Right lung (tissue), 5 donors: ENCODE measurements around the gene TNFAIP8L3. TPM values are rescaled to one million over a fixed set of nuclear protein-coding genes. Genes with fewer than 3 reads are reported as not detected.
A peak's percentile ranks its signal among the peaks of the same experiment; 100 is the strongest.
"Not testable (repeated sequence)": the region's sequence is repeated elsewhere in the genome, so short reads cannot be mapped to it uniquely, and the experiment has no call there.

Experiments
- DNase-seq, 2 donors: peaks; one replicate each; pipeline ENCODE4 v3.0.0-alpha.2; 2013
- polyA plus RNA-seq, 5 donors: library from polyadenylated mRNA; unstranded; fragments of 120-200 nt; gene quantifications; one replicate each; pipeline versions ENCODE4 v1.2.1 to v1.2.3, GENCODE V29; 2013; ENCODE audit warnings: inconsistent platforms in 1 of 5, low replicate concordance in 1 of 5; ENCODE audit not compliant: insufficient read length in 5 of 5, insufficient read depth in 1 of 5

The TNFAIP8L3 gene
- polyA plus RNA-seq, 5 donors, result 3.0 to 4.5 (median 4.3) TPM

DNA sequence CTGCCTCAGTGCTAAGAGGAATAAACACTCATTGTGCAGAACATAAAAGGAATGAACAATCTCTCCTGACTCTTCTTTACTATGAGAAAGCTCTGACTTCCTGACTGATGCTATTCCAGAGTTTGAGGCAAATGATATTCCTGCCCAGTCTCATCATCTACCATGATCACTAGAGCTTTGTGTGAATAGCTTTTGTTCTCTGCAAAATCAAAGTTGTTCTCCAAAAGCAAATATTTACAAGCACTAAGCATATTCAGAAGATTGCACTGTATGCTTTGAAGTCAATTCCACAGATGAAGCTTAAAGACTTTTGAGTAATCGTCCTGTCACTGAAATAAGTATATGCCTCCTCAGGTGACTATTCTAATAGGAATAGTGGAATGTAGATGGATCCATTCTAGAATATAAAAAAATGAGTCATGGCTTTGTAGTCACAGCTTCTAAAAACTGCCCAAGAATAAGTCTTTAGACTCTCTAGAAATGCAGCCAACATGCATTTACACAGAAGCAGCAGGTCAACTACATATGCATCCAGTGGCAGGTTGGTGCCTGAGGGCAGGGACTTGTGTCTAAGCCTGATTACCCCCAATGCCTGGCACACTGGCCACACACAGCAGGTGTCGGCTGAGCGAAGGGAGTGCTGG is 34.6 kb downstream of the TNFAIP8L3 start:
- DNase-seq, result no peak

DNA sequence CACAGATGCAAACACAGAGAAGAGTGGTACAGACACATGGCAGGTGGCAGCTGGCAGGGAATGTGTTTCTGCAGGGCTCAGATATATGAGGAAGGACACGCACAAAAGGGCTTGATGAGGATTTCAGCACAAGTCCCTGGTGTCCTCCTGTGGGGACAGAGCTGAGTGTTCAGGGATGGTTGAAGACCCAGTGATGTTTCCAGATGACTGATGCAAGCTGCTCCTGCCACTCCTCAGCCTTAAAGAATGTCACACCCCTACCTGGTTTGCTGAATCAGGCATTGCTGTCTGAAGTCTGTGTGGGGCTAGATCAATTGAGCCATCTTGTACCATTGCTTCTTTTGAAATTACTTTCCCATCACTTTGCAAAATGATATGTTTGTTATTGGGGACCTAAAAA is 40.2 kb downstream of the TNFAIP8L3 start:
- no peak for DNase-seq

DNA sequence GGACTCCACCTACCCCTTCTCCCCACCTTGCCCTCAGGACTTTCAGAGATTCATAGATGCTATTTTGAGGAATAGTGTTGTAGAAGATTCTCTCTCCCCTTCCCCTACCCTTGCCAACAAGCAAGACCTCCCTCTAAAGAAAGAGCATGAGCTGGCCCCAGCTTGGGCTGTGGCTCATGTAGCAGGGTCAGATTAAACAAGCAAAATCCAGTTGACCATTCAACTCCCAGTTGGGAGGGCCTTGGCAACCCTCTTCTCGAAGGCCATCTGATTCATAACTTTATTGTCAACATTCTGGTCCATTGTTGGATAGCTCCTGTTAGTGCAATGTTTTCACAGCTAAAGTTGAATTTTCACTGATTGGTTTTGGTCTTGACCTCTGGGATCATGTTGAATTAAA is 41.1 kb downstream of the TNFAIP8L3 start:
- no peak for DNase-seq

DNA sequence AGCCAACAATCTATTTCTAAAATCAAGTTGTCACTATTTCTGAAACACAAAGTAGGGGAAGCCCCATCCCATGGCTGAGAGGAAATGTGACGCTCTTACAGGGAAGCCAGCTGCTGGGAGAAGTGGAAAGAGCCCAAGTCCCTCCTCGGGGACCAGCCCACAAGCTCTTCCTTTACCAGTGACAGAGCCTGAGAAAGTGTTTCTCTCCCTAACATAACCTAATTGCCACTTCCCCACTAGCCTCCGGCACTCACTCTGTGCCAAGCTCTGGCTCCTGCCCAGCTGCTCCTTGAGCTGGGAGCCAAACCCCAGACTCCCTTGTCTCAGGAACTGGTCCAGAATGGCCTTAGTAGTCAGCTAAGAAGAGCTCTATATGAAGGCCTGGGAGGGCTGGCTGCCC is 42.9 kb downstream of the TNFAIP8L3 start:
- DNase-seq, result peak in 1 of 2 donors; percentile 40

DNA sequence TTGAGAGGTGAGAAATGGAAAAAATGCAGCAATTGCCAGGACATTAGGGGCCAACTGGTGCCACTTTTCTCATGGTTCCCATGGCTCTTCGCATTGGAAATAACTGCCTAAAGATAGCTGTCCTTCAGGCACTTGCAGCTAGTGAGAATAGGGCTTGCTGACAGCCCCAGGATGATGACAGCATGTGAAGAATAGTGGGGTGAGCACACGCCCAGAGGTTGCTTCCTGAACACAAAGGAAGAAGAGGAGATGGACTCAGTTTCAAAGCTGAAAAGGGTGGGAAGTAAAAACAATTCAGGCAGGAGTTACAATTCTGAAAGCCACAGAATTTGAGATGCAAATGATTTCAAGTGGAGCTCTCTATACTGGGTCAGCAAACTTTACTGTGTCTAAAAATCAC is 45.6 kb downstream of the TNFAIP8L3 start:
- DNase-seq, result no peak

DNA sequence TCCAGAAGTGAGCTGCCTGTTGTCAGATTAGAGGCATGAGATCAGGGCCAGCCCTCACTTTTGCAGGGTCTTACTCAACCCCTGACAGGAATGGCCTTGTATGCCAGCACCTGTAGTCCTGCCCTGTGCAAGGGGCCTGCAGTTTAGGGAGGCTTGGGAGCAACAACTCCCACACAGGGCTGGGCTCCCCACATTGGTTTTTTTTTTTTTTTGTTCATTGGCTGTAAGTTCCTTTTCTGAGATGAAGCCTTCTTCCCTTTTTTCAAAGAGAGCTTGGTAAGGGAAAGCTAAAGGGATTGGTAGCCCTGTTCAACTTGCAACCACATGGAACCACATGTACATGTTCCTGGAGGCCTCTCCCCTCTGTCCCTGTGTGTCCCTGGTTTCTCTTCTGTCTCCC is 46.4 kb downstream of the TNFAIP8L3 start:
- no peak for DNase-seq

DNA sequence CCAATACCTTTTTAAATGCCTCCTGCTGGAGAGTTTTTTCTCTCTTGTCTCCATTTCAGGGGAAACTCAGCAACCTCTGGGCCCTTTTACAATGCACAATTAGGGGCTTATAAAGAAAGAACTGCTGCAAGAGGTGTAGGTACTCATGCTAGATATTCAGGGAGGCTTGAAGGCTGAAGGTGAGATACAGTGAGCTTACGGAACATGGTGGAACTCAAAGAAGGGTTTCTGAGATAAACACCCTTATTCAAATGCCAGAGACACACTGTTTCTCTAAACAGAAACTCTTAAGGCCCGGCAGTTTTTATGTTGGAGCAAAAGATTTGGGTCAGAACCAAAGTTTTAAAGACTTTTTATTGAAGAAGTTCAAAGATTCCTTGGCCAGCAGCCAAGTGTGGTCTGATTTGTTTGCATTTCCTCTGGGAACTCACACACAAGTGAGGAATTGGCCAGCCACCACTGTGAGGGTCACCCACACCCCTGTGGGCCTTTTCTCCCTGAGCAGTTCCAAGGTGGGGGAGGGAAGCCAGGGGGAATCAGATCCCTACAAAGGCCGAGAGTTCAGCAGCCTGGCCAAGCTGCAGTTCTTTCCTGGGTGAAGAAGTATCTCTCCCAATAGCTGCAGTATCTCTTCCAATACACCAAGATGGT is 47.8 kb downstream of the TNFAIP8L3 start:
- peak; percentile 52 to 60 for DNase-seq

DNA sequence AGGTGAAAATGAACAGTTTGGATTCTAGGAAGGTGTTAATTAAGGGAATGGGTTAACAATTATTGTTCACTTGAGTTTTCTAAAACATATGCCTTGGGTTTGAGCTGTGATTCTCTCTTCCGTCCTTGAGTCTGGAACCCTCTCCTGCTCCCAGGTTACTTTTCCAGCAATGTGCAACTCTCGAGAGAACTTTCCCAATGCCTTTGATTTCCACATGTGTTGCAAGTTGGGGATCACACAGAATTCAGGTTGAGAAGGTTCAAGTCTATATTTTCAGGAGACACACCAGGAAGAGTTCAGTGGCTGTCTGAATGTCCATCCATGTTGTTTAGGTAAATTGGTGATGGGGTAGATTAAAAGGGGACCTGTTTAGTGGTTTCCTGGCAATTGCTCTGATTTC is 48.7 kb downstream of the TNFAIP8L3 start:
- no peak for DNase-seq

DNA sequence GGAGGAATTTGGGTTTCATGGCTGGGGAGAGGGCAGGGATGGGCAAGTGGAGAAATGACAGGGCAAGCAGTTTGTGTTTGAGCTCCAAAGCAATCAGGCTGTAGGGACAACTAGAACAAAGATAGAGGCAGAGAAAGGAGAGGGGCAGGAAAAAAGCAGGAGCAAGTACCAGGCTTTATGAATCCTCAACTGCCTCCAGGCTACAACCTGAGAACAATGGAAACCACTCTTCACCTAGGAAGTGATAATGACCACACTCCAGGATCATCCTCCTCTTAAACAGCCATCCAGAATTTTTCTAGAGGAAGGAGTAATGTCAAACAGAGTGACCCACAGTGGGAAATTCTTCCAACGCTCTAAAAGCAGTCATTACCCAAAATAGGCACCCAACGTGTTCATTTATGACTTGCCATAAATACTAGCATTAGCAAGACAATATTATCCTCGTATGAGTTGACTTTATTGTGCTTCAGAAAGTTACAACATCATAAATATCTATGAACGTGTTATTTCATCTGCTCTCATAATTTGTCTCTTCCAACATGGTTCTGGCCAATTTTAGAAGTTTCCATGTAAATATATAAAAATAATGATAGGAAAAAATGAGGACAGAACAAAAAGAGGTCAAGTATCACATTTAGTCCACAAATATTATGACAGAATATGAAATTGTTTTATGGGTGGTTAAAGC is 50.5 kb downstream of the TNFAIP8L3 start:
- DNase-seq, result no peak

DNA sequence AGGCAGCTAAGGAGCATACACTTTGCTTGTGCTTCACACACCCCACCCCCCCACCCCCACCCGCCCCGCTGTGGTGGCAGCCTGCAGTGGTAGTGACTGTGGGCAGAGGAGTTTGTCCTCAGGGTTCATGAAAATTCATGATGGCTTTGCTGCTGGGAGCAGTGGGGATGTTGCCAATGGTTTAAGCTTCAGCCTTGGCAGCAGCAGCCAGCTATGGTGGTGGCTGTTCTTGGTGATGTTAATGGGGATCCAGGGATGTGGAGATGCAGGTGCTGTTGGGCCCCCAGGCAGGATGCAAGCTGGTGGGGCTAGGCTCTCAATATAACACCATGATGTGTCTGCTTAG is 55.8 kb downstream of the TNFAIP8L3 start:
- DNase-seq, result no peak

DNA sequence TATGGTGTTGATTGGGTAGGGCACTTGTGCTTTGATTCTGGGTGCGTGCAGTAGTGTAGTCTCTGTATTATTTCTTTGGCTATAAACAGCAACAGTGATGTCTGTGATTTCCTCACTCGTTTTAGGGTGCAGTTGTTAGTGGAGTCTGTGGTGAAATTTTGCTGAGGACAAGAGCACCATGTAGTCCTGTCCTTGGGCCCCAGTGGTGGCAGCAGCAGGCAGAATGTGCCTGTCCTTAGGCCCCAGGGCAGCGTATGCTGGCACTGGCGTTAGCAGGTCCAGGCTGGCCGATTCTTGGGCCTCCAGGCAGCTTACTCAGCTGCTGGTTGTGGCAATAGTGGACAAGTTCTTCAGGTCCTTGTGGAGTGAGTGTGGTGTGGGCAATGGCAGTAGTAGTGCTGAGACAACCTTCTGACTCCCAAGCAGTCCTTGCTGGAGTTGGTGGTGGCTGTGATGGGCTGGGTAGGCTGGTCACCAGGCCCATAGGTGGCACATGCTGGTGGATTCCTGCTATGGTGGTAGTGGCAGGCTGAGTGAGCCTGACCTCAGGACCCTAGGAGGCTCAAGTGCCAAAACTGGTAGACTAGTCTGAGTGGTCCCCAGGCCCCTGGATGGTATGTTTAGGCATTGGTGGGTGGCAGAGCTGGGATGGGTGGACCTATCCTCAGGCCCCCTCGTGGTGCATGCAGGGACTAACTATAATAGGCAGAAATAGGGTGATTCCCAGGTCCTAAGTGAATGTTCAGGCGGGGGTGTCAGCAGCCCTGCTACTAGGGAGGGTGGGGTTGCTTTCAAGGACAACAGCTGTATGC is 56.3 kb downstream of the TNFAIP8L3 start:
- DNase-seq, result no peak

DNA sequence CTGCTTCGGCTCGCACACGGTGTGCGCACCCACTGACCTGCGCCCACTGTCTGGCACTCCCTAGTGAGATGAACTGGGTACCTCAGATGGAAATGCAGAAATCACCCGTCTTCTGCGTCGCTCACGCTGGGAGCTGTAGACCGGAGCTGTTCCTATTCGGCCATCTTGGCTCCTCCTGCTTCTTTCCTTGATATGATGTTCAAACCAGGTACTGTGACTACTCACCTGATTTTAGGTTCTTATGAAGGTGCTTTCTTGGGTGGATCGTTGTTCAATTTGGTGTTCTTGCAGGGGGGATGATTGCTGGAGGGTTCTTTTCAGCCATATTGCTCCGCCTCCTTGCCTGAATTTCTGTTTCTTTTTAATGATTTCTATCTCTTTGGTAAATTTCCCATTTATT is 57.2 kb downstream of the TNFAIP8L3 start:
- DNase-seq, result not testable (repeated sequence)

DNA sequence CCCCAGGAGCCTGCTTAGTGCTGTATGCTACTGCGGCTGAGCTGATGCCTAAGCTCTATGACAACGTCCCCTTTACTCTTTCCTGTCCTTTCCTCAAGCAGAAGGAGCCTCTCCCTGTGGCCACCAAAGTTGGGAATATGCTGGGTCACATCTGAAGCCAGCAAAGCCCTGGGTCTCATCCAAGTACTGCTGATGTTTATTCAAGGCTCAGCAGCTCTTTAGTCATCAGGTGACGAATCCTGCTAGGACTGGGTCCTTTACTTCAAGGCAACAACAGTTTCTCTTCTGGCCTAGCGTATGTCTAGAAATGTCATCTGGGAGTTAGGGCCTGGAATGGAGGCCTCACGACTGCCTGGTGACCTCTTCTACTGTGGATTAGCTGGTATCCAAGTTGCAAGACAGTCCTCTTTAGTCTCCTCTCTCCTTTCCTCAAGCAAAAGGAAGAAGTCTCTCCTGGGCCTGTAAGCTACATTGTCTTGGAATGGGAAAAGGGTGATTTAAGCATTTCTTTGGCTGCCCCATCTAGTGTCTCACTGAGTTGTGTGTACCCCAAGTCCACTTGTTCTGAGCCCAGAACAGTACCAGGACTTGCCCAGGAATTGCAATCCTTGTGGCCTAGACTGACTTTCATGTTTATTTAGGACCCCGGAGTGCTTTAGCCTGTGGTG is 63.9 kb downstream of the TNFAIP8L3 start:
- DNase-seq, result no peak

DNA sequence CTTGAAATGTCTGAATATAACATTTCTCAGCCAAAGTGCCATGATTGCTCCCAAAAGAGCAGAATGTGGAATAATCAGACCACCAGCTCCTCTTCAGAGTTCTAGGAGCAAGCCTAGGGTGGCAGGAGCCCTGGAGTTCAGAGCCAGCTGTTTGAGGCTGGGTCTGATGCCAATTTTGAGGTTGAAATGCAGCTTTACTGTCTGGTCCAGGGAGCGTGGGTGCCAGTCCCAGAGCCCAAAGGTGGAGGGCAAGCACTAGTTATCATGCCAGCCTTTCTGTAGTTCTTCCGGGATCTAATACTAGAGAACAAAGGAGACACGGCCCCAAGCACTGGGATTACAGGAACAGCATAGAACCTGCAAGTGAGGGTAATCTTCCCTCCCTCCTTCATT is 69.3 kb downstream of the TNFAIP8L3 start:
- no peak for DNase-seq

DNA sequence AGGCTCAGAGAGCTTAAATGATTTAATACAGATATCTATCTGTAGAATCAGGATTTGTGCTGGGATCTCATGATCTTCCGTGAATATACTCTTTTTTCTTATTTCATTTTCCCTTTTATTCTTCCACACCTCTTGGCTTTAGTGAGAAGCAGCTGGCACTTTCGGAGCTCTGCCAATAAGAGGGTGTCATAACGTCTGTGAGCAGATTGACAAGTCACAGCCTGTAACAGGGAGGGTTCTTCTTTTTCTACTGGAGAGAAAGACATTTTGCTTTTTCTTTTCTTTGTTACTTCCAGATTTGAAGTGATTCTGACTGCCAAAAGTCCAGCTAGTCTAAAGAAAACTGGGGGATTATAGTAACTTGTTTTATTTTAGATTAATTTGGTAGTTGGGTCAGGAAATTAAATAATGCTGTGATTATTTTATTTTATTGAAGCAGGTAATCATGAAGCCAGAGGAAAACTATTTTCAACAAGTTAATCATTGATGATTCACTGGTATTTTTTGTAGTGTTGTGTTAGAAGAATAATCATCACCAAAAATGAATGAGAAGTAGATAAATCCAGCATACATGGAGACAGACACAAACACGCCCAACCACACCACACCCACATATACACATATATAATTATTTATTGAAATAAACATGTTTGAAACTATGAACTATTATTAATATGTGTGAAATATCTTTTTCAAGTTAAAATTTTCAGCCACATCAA is 69.8 kb downstream of the TNFAIP8L3 start:
- no peak for DNase-seq

DNA sequence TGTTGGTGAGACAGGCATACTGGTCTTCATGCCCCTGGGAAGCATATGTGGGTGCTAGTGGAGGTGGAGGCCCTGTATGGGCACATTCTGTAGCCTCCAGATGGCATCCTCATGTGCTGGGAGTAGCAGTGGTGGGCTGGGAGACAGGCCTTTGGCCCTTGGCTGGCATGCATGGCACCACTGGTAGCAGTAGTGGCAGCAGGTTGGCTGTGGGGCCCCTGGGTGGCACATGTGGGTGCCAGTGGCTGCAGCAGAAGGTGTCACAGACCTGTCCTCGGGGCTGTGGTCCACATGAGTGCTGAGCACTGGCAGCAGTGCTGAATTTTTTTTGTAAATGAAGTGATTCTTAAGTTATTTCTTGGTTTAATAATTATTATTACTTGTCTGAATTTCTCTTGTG is 71.2 kb downstream of the TNFAIP8L3 start:
- DNase-seq, result no peak

DNA sequence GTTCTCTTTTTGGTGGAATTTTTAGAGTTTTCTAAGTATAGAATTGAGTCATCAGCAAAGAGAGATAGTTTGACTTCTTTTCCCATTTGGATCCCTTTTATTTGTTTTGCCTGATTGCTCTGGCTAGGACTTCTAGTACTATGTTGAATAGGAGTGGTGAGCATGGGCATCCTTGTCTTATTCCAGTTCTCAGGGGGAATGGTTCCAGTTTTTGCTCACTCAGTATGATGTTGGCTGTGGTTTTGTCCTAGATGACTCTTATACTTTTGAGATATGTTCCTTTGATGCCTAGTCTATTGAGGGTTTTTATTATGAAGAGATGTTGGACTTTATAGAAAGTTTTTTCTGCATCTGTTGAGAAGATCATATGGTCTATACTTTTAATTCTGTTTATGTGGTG is 72.5 kb downstream of the TNFAIP8L3 start:
- DNase-seq, result no peak

DNA sequence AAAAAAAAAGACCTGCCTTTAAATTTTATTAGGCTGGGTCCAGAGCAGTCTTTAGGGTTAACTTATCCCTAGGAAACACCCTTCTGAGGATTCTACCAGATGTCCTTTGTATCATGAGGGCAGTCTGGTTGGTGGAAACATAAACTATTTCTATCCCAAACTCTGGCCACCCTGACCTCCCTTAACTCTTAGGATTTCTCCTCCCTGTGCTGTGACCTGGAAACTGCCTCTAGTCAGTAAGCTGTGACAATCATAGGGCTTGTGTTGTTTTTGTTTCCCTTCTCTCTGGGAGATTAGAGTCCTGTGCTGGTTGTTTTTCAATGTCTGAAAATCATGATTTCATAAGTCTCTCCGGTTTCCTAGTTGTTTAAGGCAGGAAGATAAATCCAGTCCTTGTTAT is 78.1 kb downstream of the TNFAIP8L3 start:
- no peak for DNase-seq

DNA sequence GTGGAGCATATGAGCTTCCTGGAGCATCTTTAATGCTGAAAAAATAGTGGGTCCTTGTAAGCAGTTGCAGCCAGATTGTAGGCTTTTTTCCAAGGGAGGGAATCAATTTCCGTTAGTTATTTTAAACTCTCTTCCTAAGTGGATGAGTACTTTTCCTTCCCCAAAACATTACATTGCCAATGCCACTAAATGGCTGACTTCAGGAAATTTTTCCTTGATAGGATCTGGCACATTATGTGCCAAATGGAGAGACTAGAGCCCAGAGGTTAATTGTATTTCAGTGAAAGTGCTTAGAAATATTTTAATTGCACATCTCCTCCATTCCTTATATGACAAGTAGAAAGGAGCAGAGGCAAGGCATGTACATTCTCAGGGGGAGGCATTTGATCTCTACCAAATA is 83.5 kb downstream of the TNFAIP8L3 start:
- no peak for DNase-seq

DNA sequence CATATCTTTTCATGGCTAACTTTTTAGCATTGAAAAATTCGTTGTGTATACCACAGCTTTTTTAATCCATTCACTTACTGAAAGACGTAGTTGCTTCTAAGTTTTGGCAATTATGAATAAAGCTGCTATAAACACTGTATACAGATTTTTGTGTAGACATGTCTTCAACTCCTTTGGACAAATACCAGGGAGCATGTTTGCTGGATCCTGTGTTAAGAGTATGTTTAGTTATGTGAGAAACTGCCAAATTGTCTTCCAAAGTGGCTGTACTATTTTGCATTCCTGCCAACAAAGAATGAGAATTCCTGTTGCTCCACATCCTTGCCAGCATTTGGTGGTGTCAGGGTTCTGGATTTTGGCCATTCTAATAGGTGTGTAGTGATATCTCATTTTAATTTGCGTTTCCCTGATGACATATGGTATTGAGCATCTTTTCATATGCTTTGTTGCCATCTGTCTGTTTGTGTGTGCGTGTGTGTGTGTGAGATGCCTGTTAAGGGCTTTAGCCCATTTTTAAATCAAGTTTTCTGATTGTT is 87.5 kb downstream of the TNFAIP8L3 start:
- DNase-seq, result no peak
